LNCaP clone FGC (cell line): ENCODE measurements around the gene NDUFS5.
"Not testable (repeated sequence)": the region's sequence is repeated elsewhere in the genome, so short reads cannot be mapped to it uniquely, and the experiment has no call there.

Experiments used
- DNase-seq: peaks from one replicate; pipeline ENCODE4 v3.0.0-alpha.2; 2011; ENCODE audit warnings: low read depth
- H3K4me3 ChIP-seq: 2 replicates; pipeline ENCODE4 v1.5.1; 2011; ENCODE audit warnings: mild to moderate bottlenecking, low read depth, low read length, control low read depth
- TF ChIP-seq, protein P1 (sequence below): IDR thresholded peaks from 2 replicates; pipeline ENCODE4 v1.5.1; 2012; ENCODE audit warnings: mild to moderate bottlenecking; ENCODE audit not compliant: control insufficient read depth, insufficient read depth; ENCODE audit errors: extremely low read depth

The NDUFS5 gene

DNA sequence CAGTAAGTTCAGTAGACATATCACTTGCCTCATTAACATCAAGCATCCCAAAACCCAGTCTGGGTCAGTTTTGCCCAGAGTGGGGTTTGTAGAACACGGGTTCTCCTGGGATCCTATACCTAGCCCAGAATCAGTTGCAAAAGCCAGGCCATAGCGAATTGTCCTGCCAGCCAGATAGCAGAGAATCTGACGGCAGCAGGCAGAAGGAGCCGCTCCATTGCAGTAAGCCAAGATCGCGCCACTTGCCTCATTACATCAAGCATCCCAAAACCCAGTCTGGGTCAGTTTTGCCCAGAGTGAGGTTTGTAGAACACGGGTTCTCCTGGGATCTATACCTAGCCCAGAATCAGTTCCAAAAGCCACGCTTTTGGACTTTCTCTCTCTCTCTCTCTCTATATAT is 19.1 kb downstream of the NDUFS5 start:
- no peak for DNase-seq
- H3K4me3 ChIP-seq, result no peak overlapping the region
- TF ChIP-seq, protein P1, sequence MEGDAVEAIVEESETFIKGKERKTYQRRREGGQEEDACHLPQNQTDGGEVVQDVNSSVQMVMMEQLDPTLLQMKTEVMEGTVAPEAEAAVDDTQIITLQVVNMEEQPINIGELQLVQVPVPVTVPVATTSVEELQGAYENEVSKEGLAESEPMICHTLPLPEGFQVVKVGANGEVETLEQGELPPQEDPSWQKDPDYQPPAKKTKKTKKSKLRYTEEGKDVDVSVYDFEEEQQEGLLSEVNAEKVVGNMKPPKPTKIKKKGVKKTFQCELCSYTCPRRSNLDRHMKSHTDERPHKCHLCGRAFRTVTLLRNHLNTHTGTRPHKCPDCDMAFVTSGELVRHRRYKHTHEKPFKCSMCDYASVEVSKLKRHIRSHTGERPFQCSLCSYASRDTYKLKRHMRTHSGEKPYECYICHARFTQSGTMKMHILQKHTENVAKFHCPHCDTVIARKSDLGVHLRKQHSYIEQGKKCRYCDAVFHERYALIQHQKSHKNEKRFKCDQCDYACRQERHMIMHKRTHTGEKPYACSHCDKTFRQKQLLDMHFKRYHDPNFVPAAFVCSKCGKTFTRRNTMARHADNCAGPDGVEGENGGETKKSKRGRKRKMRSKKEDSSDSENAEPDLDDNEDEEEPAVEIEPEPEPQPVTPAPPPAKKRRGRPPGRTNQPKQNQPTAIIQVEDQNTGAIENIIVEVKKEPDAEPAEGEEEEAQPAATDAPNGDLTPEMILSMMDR, result no peak

DNA sequence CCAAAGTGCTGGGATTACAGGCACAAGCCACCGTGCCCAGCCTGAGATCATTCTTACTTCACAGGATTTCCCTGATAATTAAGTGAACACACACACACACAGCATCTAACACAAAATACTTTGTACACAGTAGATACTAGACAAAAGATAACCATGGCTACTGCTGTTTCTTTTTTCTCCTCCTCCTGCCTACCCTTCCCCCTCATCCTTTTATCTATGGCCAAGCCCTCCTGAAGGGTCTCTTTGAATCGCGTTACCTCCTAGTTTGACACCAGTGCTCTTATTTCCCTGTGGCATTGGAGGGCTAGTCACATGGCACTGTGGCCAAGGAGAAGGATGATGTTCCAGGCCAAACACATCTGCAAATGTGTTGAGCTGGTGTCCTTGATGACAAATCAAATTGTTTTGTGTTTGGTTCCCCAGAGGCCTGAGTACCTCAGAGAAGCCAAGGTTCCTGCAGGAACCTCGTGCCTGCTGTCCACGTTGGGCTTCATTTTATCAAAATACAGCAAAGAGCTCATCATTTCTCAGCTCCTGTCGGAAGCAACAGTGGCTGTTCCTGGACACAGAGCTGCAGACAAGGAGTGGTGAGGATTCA is 20.6 kb downstream of the NDUFS5 start:
- no peak overlapping the region for H3K4me3 ChIP-seq
- TF ChIP-seq, protein P1, result no peak
- DNase-seq, result no peak

DNA sequence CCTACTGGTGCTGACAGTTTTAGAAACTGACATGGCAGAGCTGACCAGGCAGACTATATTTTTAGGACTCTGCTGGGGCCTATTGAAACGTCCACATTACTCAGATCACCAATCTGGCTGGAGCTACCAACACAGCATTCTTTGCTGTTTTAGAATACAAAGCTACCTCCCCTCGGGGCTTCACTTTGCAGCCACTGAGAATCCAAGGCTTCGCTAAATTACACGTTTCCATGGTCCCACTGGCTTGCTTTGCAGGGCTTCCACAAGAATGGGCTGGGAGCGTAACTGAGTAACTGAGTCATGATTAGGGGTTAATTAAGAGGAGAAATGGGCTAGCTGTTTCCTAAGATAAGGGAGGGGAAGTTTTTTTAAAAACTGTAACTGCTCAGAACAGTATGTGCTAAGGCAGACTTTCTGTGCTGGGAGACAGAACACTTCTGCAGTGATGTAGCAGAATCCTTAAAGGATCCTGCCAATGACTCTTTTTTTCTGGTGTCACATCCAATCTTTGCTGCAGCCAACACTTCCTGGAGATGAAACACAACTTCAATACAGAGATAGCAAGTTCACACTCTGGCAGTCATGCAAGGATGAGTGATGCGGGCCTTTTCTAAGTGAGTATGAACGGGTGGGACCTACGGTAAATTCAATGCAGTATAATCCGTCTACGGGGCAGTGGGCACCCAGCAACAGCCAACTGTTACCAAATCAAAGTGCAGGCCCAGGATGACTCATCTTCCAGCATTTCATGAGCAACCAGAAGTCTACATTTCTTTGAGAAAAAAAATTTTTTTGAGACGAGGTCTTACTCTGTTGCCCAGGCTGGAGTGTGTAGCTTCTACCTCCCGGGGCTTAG is 21.5 kb downstream of the NDUFS5 start:
- TF ChIP-seq, protein P1, result no peak
- DNase-seq, result no peak
- no peak overlapping the region for H3K4me3 ChIP-seq

DNA sequence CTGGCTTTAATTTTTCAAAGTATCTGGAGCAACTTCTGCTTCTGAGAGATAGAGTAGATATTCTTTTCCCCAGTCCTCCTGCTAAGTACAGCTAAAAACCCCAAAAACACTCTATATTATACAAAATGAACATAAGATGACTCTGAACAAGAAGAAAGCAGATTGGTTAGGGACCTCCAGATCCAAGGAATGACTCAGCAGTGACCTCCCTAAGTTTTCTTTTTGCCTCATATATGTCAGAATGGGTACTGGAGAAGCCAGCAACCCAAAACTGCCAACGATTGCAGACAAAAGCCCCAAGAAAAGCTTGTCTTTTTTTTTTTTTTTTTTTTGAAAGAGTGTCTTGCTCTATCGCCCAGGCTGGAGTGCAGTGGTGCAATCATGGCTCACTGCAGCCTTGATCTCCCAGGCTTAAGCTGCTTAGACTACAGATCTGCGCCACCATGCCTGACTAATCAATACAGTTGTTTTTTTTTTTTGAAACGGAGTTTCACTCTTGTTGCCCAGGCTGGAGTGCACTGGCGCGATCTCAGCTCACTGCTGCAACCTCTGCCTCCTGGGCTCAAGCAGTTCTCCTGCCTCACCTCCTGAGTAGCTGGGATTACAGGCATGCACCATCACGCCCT is 22.7 kb downstream of the NDUFS5 start:
- no peak for DNase-seq
- no peak overlapping the region for H3K4me3 ChIP-seq
- TF ChIP-seq, protein P1, result no peak

DNA sequence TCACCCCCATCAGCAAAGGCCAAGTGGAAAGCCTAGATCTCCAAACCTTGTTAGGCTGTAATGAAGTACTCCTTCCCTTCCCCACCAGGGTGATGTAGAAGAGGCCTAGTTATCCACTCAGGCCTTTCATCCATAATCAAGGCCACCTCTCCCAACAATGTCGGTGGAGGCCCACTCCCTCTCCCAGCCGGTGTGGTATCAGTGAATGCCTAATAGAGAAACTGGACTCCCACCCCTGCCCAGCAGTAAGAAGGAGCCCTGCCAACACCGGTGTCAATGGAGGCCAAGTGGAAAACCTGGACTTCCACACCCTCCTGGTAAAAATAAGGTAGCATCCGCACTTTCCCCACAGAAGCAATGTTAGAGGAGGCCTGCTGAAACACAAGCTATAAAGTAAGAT is 23.9 kb downstream of the NDUFS5 start:
- TF ChIP-seq, protein P1, result no peak
- H3K4me3 ChIP-seq, result no peak overlapping the region
- no peak for DNase-seq

DNA sequence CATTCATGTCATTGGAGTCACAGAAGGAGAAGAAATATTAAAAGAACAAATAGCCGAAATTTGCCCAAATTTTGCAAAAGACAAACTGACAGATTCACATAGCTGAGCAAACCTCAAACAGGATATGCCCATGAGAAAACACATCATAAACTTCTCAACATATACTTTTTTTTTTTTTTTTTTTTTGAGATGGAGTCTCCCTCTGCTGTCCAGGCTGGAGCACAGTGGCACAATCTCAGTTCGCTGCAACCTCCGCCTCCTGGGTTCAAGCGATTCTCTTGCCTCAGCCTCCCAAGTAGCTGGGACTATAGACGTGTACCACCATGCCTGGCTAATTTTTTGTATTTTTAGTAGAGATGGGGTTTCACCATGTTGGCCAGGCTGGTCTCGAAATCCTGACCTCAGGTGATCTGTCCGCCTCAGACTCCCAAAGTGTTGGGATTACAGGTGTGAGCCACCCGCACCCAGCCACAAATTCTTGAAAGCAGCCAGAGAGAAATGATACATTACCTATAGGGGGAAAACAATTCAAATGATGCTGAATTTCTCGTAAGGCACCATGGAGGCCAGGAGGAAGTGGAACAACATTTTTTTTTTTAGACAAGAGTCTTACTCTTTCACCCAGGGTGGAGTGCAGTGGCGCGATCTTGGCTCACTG is 25.2 kb downstream of the NDUFS5 start:
- DNase-seq, H3K4me3 ChIP-seq: not testable (repeated sequence)

DNA sequence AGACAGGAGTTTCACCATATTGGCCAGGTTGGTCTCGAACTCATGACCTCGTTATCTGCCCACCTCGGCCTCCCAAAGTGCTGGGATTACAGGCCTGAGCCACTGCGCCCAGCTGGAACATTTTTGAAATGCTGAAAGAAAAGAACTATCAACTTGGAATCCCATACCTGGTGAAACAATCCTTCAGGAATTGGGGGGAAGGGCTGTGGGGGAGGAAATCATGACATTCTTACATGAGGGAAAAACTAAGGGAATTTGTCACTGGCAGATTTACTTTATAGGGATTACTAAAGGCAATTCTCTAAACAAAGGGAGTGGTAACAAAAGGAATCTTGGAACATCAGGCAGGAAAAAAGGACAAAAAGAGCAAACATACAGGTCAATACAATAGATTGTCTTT is 25.8 kb downstream of the NDUFS5 start:
- H3K4me3 ChIP-seq, result no peak overlapping the region
- no peak for DNase-seq
- TF ChIP-seq, protein P1, result no peak

DNA sequence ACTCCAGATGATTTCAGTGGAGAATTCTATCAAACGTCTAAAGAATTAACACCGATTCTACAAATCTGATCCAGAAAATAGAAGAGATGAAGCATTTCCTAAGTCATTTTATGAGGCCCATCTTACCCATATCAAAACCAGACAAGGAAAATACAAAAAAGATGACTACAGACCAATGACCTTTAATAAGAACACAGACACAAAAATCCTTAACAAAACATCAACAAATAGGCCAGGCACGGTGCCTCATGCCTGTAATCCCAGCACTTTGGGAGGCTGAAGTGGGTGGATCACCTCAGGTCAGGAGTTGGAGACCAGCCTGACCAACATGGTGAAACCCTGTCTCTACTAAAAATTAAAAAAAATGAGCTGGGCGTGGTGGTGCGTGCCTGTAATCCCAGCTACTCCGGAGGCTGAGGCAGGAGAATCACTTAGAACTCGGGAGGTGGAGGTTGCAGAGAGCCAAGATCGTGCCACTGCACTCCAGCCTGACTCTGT is 29.1 kb downstream of the NDUFS5 start:
- H3K4me3 ChIP-seq, DNase-seq: not testable (repeated sequence)

DNA sequence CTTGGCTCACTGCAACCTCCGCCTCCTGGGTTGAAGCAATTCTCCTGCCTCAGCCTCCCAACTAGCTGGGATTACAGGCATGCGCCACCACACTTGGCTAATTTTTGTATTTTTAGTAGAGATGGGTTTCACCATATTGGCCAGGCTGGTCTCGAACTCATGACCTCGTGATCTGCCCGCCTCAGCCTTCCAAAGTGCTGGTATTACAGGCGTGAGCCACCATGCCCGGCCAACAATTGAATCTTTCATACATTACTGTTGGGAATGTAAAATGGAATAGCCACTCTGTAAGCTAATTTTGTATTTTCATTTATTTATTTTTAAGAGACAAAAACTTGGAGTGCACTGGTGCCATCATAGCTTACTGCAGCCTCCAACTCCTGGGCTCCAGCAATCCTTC is 35.4 kb downstream of the NDUFS5 start:
- not testable (repeated sequence) for DNase-seq, H3K4me3 ChIP-seq
